ENCODE measurements around the gene PLVAP. TPM values are rescaled to one million over a fixed set of nuclear protein-coding genes. Genes with fewer than 3 reads are reported as not detected.
A peak's percentile ranks its signal among the peaks of the same experiment; 100 is the strongest.

The PLVAP gene
- total RNA-seq, 1 experiment from 2014 or later = not detected

DNA sequence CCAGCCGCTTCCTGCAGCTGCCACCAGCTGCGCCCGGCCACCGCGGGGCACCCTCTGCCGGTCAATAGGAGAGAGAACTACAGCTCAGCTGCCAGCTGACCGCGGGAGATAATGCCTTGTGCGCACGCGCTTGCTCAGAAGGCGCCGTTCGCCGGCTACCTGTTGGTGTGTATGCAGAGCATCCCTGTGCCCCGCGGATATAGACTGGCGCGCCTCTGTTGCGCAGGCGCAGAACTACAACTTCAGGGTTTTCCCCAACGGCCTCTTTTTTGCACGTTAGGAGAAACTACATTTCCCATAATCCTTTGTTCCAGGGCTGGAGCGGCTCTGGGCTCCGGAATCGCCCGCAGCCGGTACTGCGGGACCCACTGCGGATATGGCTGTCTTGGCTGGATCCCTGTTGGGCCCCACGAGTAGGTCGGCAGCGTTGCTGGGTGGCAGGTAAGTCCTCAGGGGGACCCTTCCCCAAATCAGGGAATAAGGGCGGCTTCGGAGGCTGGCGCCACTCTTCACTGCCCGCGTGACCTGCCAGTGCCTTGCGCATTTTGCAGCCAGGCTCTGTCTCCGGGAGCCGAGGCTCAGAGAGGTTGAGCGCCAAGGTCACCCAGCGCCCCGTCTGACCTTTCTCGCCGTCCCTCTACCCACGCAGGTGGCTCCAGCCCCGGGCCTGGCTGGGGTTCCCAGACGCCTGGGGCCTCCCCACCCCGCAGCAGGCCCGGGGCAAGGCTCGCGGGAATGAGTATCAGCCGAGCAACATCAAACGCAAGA, 71.4 kb downstream of the PLVAP start, which contains the start of gene MRPL34:
Gene MRPL34, plus strand, starts transcription at position 356 of the 768 bp plus-strand sequence. Its CDS starts 21 bp downstream, at position 377.
- no peaks in the 10 kb centered on the region for H3K9me3 Mint-ChIP-seq
- CTCF ChIA-PET = interaction anchor here (0.6 to 3.1 kb wide), 25 partner anchors 9 to 271 kb away, joined by 3 to 60 read pairs (median 5); partner anchors contain the start of genes ANKLE1, BABAM1 and USE1
- ATAC-seq = peak; percentile 51
- peaks cover 45% of the 10 kb centered on the region for H3K4me1 Mint-ChIP-seq
- H3K27me3 Mint-ChIP-seq (ENCODE audit: low read depth) = no peaks in the 10 kb centered on the region
- peak; percentile 99 for DNase-seq (ENCODE audit: low spot score)
- H3K27ac Mint-ChIP-seq = peak within 1 kb of the TSS; percentile 91
- peak within 1 kb of the TSS; percentile 89 for H3K4me3 Mint-ChIP-seq
- H3K36me3 Mint-ChIP-seq = no peaks in the 10 kb centered on the region; the same call in 1 of the 2 replicates
- POLR2A ChIA-PET = interaction anchor here (0.5 to 1.3 kb wide), 8 partner anchors 9 to 99 kb away, joined by 3 to 17 read pairs (median 6); partner anchors contain the start of gene BST2
- TF ChIP-seq NR1H2 (CRISPR knock-in tag; IDR thresholded peaks at IDR 0.05) = no peak
- TF ChIP-seq GTF2I (CRISPR knock-in tag; conservative IDR thresholded peaks at IDR 0.05) = 0 out of 2 replicates have a peak, but pooled peaks have one; percentile 37
- TF ChIP-seq, protein P1, sequence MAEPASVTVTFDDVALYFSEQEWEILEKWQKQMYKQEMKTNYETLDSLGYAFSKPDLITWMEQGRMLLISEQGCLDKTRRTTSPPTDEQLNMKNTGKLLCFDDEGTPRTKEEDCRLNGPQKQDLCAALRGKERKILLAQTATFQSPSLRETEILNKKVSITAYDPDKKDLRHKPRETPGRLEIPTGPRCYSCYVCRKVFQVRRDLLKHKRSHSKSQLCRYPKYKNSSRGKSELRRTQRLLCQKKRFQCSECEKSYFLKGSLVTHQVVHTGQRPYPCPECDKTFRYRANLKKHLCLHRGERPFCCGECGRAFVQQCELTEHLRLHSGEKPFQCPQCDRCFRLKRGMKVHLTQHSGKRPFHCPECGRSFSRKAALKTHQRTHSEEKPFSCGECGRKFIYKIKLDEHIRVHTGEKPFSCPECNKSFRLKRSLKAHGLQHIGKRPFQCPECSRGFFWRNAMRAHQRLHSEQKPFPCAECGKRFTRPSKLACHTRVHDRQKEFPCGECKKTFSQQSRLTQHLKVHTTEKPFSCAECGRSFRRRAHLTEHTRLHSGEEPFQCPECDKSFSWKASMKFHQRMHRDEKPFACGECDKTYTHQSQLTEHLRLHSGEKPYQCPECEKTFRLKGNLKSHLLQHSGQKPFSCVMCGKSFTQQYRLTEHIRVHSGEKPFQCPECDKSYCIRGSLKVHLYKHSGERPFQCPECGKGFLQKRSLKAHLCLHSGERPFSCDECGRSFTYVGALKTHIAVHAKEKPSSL (CRISPR knock-in tag; conservative IDR thresholded peaks at IDR 0.05) = no peak
- no peak for TF ChIP-seq NR3C1 (CRISPR knock-in tag; conservative IDR thresholded peaks at IDR 0.05; ENCODE audit: low read depth)
- no peak; the same call in 1 of the 2 replicates for TF ChIP-seq ZNF423 (CRISPR knock-in tag; IDR thresholded peaks at IDR 0.05)
- TF ChIP-seq CREM (CRISPR knock-in tag; IDR thresholded peaks at IDR 0.05) = no peak; the same call in 1 of the 2 replicates
- TF ChIP-seq ZNF232 (CRISPR knock-in tag; IDR thresholded peaks at IDR 0.05) = peak; percentile 55; the same call in 1 of the 2 replicates
- no peak for TF ChIP-seq NFATC4 (CRISPR knock-in tag; IDR thresholded peaks at IDR 0.05)
- TF ChIP-seq, protein P2, sequence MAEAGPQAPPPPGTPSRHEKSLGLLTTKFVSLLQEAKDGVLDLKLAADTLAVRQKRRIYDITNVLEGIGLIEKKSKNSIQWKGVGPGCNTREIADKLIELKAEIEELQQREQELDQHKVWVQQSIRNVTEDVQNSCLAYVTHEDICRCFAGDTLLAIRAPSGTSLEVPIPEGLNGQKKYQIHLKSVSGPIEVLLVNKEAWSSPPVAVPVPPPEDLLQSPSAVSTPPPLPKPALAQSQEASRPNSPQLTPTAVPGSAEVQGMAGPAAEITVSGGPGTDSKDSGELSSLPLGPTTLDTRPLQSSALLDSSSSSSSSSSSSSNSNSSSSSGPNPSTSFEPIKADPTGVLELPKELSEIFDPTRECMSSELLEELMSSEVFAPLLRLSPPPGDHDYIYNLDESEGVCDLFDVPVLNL (CRISPR knock-in tag; IDR thresholded peaks at IDR 0.05; ENCODE audit: borderline replicate concordance, low read depth) = no peak
- TF ChIP-seq CBFB (CRISPR knock-in tag; IDR thresholded peaks at IDR 0.05; ENCODE audit: low read depth) = no peak
- TF ChIP-seq, protein P3, sequence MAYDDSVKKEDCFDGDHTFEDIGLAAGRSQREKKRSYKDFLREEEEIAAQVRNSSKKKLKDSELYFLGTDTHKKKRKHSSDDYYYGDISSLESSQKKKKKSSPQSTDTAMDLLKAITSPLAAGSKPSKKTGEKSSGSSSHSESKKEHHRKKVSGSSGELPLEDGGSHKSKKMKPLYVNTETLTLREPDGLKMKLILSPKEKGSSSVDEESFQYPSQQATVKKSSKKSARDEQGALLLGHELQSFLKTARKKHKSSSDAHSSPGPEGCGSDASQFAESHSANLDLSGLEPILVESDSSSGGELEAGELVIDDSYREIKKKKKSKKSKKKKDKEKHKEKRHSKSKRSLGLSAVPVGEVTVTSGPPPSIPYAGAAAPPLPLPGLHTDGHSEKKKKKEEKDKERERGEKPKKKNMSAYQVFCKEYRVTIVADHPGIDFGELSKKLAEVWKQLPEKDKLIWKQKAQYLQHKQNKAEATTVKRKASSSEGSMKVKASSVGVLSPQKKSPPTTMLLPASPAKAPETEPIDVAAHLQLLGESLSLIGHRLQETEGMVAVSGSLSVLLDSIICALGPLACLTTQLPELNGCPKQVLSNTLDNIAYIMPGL (CRISPR knock-in tag; IDR thresholded peaks at IDR 0.05) = peak; percentile 84
- TF ChIP-seq, protein P4, sequence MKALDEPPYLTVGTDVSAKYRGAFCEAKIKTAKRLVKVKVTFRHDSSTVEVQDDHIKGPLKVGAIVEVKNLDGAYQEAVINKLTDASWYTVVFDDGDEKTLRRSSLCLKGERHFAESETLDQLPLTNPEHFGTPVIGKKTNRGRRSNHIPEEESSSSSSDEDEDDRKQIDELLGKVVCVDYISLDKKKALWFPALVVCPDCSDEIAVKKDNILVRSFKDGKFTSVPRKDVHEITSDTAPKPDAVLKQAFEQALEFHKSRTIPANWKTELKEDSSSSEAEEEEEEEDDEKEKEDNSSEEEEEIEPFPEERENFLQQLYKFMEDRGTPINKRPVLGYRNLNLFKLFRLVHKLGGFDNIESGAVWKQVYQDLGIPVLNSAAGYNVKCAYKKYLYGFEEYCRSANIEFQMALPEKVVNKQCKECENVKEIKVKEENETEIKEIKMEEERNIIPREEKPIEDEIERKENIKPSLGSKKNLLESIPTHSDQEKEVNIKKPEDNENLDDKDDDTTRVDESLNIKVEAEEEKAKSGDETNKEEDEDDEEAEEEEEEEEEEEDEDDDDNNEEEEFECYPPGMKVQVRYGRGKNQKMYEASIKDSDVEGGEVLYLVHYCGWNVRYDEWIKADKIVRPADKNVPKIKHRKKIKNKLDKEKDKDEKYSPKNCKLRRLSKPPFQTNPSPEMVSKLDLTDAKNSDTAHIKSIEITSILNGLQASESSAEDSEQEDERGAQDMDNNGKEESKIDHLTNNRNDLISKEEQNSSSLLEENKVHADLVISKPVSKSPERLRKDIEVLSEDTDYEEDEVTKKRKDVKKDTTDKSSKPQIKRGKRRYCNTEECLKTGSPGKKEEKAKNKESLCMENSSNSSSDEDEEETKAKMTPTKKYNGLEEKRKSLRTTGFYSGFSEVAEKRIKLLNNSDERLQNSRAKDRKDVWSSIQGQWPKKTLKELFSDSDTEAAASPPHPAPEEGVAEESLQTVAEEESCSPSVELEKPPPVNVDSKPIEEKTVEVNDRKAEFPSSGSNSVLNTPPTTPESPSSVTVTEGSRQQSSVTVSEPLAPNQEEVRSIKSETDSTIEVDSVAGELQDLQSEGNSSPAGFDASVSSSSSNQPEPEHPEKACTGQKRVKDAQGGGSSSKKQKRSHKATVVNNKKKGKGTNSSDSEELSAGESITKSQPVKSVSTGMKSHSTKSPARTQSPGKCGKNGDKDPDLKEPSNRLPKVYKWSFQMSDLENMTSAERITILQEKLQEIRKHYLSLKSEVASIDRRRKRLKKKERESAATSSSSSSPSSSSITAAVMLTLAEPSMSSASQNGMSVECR (CRISPR knock-in tag; IDR thresholded peaks at IDR 0.05; ENCODE audit: borderline replicate concordance) = no peak
- peak; percentile 69; the same call in 1 of the 2 replicates for TF ChIP-seq NFE2L1 (CRISPR knock-in tag; IDR thresholded peaks at IDR 0.05)
- TF ChIP-seq, protein P5, sequence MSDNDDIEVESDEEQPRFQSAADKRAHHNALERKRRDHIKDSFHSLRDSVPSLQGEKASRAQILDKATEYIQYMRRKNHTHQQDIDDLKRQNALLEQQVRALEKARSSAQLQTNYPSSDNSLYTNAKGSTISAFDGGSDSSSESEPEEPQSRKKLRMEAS (CRISPR knock-in tag; IDR thresholded peaks at IDR 0.05) = 0 out of 2 replicates have a peak, but pooled peaks have one; percentile 50
- TF ChIP-seq, protein P6, sequence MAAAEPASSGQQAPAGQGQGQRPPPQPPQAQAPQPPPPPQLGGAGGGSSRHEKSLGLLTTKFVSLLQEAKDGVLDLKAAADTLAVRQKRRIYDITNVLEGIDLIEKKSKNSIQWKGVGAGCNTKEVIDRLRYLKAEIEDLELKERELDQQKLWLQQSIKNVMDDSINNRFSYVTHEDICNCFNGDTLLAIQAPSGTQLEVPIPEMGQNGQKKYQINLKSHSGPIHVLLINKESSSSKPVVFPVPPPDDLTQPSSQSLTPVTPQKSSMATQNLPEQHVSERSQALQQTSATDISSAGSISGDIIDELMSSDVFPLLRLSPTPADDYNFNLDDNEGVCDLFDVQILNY (CRISPR knock-in tag; IDR thresholded peaks at IDR 0.05) = 0 out of 2 replicates have a peak, but pooled peaks have one; percentile 34
- TF ChIP-seq, protein P7, sequence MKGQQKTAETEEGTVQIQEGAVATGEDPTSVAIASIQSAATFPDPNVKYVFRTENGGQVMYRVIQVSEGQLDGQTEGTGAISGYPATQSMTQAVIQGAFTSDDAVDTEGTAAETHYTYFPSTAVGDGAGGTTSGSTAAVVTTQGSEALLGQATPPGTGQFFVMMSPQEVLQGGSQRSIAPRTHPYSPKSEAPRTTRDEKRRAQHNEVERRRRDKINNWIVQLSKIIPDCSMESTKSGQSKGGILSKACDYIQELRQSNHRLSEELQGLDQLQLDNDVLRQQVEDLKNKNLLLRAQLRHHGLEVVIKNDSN (CRISPR knock-in tag; IDR thresholded peaks at IDR 0.05) = peak; percentile 69
- 0 out of 2 replicates have a peak, but pooled peaks have one; percentile 85 for TF ChIP-seq KAT7 (CRISPR knock-in tag; IDR thresholded peaks at IDR 0.05; ENCODE audit: borderline replicate concordance)
- TF ChIP-seq, protein P8, sequence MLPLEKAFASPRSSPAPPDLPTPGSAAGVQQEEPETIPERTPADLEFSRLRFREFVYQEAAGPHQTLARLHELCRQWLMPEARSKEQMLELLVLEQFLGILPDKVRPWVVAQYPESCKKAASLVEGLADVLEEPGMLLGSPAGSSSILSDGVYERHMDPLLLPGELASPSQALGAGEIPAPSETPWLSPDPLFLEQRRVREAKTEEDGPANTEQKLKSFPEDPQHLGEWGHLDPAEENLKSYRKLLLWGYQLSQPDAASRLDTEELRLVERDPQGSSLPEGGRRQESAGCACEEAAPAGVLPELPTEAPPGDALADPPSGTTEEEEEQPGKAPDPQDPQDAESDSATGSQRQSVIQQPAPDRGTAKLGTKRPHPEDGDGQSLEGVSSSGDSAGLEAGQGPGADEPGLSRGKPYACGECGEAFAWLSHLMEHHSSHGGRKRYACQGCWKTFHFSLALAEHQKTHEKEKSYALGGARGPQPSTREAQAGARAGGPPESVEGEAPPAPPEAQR (CRISPR knock-in tag; IDR thresholded peaks at IDR 0.05) = no peak
- TF ChIP-seq, protein P9, sequence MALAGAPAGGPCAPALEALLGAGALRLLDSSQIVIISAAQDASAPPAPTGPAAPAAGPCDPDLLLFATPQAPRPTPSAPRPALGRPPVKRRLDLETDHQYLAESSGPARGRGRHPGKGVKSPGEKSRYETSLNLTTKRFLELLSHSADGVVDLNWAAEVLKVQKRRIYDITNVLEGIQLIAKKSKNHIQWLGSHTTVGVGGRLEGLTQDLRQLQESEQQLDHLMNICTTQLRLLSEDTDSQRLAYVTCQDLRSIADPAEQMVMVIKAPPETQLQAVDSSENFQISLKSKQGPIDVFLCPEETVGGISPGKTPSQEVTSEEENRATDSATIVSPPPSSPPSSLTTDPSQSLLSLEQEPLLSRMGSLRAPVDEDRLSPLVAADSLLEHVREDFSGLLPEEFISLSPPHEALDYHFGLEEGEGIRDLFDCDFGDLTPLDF (CRISPR knock-in tag; IDR thresholded peaks at IDR 0.05) = 0 out of 2 replicates have a peak, but pooled peaks have one; percentile 51
- no peak for TF ChIP-seq JAZF1 (CRISPR knock-in tag; IDR thresholded peaks at IDR 0.05)
- no peak for TF ChIP-seq ZBTB21 (CRISPR knock-in tag; IDR thresholded peaks at IDR 0.05; ENCODE audit: borderline replicate concordance)
